Mammary epithelial cell (primary cell): ENCODE measurements around the gene GRB10.

Experiments
- EZH2 ChIP-seq: IDR thresholded peaks from 2 replicates; pipeline ENCODE4 v1.6.1; 2012; ENCODE audit warnings: low read length, inconsistent platforms, borderline replicate concordance
- TF ChIP-seq, protein P1 (sequence below), 2 donors: IDR thresholded peaks in 1 of 2; conservative IDR thresholded peaks in 1 of 2; 2 replicates each; pipeline ENCODE4 v1.5.1; 2011 to 2012; ENCODE audit warnings: inconsistent platforms in 2 of 2, low read length in 2 of 2, mild to moderate bottlenecking in 2 of 2, control low read depth in 1 of 2, low read depth in 1 of 2; ENCODE audit not compliant: insufficient read depth in 1 of 2; ENCODE audit errors: extremely low read depth in 1 of 2

DNA sequence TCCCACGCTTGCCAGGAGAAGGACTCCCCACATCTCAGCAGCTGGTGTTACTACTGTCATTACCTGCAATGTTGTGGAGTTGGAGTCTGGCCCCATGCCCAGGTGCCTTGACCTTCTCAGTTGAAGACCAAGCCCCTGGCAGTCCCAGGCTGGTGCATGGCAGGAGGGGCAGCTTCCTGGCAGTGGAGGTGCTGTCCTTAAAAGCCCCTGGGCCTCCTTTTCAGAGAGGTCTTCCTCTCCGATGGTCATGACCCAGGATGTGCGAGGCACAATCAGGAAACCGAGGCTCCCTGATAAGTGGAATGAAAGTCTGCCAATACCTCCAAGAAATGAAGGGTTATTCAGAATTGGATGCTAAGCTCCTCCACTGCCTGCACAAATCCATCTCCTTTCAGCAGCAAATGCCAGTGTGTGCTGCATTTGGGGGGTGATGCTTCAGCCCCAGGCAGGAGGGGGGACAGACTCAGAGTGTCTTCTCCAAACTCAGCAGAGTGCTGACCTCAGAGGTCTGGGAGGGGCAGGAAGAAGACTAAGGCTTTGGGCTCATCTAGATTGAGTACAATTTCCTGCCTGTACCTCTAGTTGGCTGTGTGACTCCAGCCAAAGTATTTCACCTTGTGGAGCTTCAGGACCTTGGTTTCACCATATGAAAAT lies 120.5 kb downstream of the GRB10 start:
- TF ChIP-seq, protein P1, sequence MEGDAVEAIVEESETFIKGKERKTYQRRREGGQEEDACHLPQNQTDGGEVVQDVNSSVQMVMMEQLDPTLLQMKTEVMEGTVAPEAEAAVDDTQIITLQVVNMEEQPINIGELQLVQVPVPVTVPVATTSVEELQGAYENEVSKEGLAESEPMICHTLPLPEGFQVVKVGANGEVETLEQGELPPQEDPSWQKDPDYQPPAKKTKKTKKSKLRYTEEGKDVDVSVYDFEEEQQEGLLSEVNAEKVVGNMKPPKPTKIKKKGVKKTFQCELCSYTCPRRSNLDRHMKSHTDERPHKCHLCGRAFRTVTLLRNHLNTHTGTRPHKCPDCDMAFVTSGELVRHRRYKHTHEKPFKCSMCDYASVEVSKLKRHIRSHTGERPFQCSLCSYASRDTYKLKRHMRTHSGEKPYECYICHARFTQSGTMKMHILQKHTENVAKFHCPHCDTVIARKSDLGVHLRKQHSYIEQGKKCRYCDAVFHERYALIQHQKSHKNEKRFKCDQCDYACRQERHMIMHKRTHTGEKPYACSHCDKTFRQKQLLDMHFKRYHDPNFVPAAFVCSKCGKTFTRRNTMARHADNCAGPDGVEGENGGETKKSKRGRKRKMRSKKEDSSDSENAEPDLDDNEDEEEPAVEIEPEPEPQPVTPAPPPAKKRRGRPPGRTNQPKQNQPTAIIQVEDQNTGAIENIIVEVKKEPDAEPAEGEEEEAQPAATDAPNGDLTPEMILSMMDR (conservative IDR thresholded peaks at IDR 0.05 in 1 of 2, IDR thresholded peaks at IDR 0.05 in 1 of 2; ENCODE audit: extremely low read depth in 1 of 2, insufficient read depth in 1 of 2, low read depth in 1 of 2, low read length in 2 of 2): no peak
- no peak for TF ChIP-seq EZH2
